ENCODE data around the gene WNT2B. TPM values are rescaled to one million over a fixed set of nuclear protein-coding genes. Genes with fewer than 3 reads are reported as not detected.

The WNT2B gene
- total and polyA plus RNA-seq, 9 of the 15 experiments (the other 6 are each of a cell fraction or from before 2014, with no cell fraction given): 0.02 to 0.06 (median 0.04) TPM; not detected in 3

- FAIRE-seq (no peak), ATAC-seq (no peak), DNase-seq (ENCODE audit: extremely low read depth in 1 of 4, low spot score in 3 of 4) (no peak)
- Histone ChIP-seq H3K9me3 (replicated peaks; ENCODE audit: control insufficient read depth, insufficient read depth, low read depth, low read length) (no peaks in the 10 kb centered on the region), H3K4me3 (no peak overlapping the region), H3K79me2 (ENCODE audit: control insufficient read depth, insufficient read depth, low read length) (no peaks in the 10 kb centered on the region), H3K27ac (ENCODE audit: extremely low read depth, low read depth, low read length) (no peak overlapping the region), H3K4me1 (replicated peaks in 1 of 2; ENCODE audit: control insufficient read depth in 2 of 2, insufficient read depth in 2 of 2, low read length in 2 of 2) (no peaks in the 10 kb centered on the region), H3K4me2 (ENCODE audit: insufficient read depth, low read length) (no peak overlapping the region), H3K9me1 (ENCODE audit: control insufficient read depth, insufficient read depth, low read length) (no peaks in the 10 kb centered on the region), H3K27me3 (ENCODE audit: control insufficient read depth in 2 of 2, insufficient read depth in 2 of 2, low read length in 2 of 2) (no peaks in the 10 kb centered on the region), H2AFZ (ENCODE audit: low read depth, low read length) (no peak overlapping the region), H3K36me3 (ENCODE audit: control insufficient read depth, insufficient read depth, low read length) (peaks cover 3% of the 10 kb centered on the region; the same call in 1 of the 3 replicates), H4K20me1 (replicated peaks; ENCODE audit: control insufficient read depth, insufficient read depth, low read length) (no peaks in the 10 kb centered on the region), H3K9ac (ENCODE audit: insufficient read depth in 1 of 2, low read depth in 2 of 2, low read length in 2 of 2) (no peak overlapping the region)
- 82% methylated on average over 9 of the region's 9 CpGs for WGBS (ENCODE audit: insufficient coverage, low coverage, missing lambda C conversion rate)
- ChIA-PET POLR2A (interaction anchor here (1.0 to 2.1 kb wide), 5 partner anchors 11 to 27 kb away, joined by 3 to 18 read pairs (median 3); no protein-coding TSS in a partner anchor), CTCF (ENCODE audit: low intra/inter-chr PET ratio) (no interaction called here)
- in situ Hi-C loops (cut with MboI) (no loop called here), intact Hi-C loops (cut with micrococcal nuclease) (no loop called here)
- TF ChIP-seq PCBP2 (IDR thresholded peaks at IDR 0.05; ENCODE audit: low read depth, low read length, poor library complexity, severe bottlenecking) (no peak), BCOR (IDR thresholded peaks at IDR 0.05) (no peak)
- BruUV-seq (replicated peaks): no TSS peak
Observed at GRCh38 chr1:112542206-112542973, 33.6 kb downstream of the WNT2B start.

GRCh38 chr1:112544011-112544688 is 35.4 kb downstream of the WNT2B start:
- Histone ChIP-seq H3K79me2 (ENCODE audit: control insufficient read depth, insufficient read depth, low read length) (no peaks in the 10 kb centered on the region), H3K9me1 (ENCODE audit: control insufficient read depth, insufficient read depth, low read length) (no peaks in the 10 kb centered on the region), H2AFZ (ENCODE audit: low read depth, low read length) (no peak overlapping the region), H3K27me3 (ENCODE audit: control insufficient read depth in 2 of 2, insufficient read depth in 2 of 2, low read length in 2 of 2) (no peaks in the 10 kb centered on the region), H3K4me1 (replicated peaks in 1 of 2; ENCODE audit: control insufficient read depth in 2 of 2, insufficient read depth in 2 of 2, low read length in 2 of 2) (no peaks in the 10 kb centered on the region), H3K4me3 (no peak overlapping the region), H3K36me3 (ENCODE audit: control insufficient read depth, insufficient read depth, low read length) (peaks cover 3% of the 10 kb centered on the region; the same call in 1 of the 3 replicates), H3K9me3 (replicated peaks; ENCODE audit: control insufficient read depth, insufficient read depth, low read depth, low read length) (no peaks in the 10 kb centered on the region), H3K27ac (ENCODE audit: extremely low read depth, low read depth, low read length) (no peak overlapping the region), H3K9ac (ENCODE audit: insufficient read depth in 1 of 2, low read depth in 2 of 2, low read length in 2 of 2) (no peak overlapping the region), H4K20me1 (replicated peaks; ENCODE audit: control insufficient read depth, insufficient read depth, low read length) (no peaks in the 10 kb centered on the region), H3K4me2 (ENCODE audit: insufficient read depth, low read length) (no peak overlapping the region)
- in situ Hi-C loops (cut with MboI) (no loop called here), intact Hi-C loops (cut with micrococcal nuclease) (no loop called here)
- 46% methylated on average over 1 of the region's 1 CpG for WGBS (ENCODE audit: insufficient coverage, low coverage, missing lambda C conversion rate)
- ATAC-seq (peak; percentile 63), DNase-seq (ENCODE audit: extremely low read depth in 1 of 4, low spot score in 3 of 4) (peak in 1 of 4 experiments; percentile 10), FAIRE-seq (no peak)
- no TSS peak for BruUV-seq (replicated peaks)
- CTCF ChIA-PET (ENCODE audit: low intra/inter-chr PET ratio): no interaction called here
- POLR2A ChIA-PET: interaction anchor here (0.5 to 2.0 kb wide), 5 partner anchors 14 to 1095 kb away, joined by 3 to 5 read pairs (median 3); no protein-coding TSS in a partner anchor
- TF ChIP-seq TEAD4 (IDR thresholded peaks at IDR 0.05; ENCODE audit: low read length) (peak; percentile 29; the same call in 1 of the 2 replicates), TEAD4 (CRISPR knock-in tag; IDR thresholded peaks at IDR 0.05; ENCODE audit: borderline replicate concordance) (no peak), HMBOX1 (IDR thresholded peaks at IDR 0.05) (0 out of 2 replicates have a peak, but pooled peaks have one; percentile 23), ATF4 (CRISPR knock-in tag; IDR thresholded peaks at IDR 0.05) (no peak), CREB3L1 (IDR thresholded peaks at IDR 0.05; ENCODE audit: borderline replicate concordance, low read depth) (no peak), JUN (IDR thresholded peaks at IDR 0.05; ENCODE audit: borderline replicate concordance, low read depth, low read length) (peak; percentile 70), JUN (CRISPR knock-in tag; IDR thresholded peaks at IDR 0.05; ENCODE audit: borderline replicate concordance) (no peak), ZNF589 (CRISPR knock-in tag; IDR thresholded peaks at IDR 0.05; ENCODE audit: low read depth) (peak; percentile 82)

Measured in K562 (cell line).